ENCODE results near the gene SCGB2B2.
A peak's percentile ranks its signal among the peaks of the same experiment; 100 is the strongest.
"Not testable (repeated sequence)": the region's sequence is repeated elsewhere in the genome, so short reads cannot be mapped to it uniquely, and the experiment has no call there.

SCGB2B2 gene, protein sequence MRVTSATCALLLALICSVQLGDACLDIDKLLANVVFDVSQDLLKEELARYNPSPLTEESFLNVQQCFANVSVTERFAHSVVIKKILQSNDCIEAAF

GRCh38 chr19:34676697-34677385, at the start of gene SCGB2B2:
SCGB2B2 (minus strand) TSS chr19:34677159; CDS start chr19:34594563, 82,596 bp downstream.
- DNase-seq, result peak; percentile 43 to 91

DNA sequence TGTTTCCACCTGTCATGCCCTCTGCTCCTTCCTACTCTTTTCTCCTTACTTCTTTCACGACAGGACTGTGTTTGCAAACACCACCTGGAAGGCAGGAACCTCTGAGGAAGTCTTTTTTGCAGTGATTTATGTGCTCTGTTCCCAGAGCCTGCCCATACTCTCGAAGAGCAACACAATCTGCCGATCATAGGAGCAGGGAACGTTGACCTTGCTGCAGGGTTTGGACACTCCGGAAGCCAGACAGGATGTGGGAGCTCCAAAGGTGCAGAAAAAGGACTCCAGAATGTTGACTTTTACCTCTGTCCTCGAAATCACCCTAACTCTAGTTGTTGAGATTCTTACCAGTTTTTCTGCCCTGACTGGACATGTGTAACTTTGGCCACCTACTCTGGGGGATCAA, 48.4 kb upstream of the SCGB2B2 start:
- DNase-seq, result no peak

DNA sequence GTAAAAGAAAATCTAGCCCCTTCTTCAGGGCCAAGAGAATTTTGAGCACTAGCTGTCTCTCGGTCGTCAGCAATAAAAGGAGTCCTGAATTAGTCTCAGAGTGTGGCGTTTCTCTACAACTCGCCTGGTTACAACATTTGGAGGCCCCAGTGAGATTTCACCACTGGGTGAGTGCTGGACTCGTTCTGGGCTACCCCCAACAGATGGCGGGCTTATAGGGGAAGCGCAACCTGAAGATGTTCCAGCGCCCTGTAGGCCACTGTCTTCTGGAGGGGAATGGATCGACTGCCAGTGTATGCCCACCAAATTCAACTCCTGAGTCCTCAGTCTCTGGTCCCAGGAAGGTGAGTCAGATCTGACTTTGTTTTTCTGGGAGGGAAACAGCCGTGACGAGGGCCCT, 45.4 kb upstream of the SCGB2B2 start:
- no peak for DNase-seq

GRCh38 chr19:34715357-34715756, 38.4 kb upstream of the SCGB2B2 start:
- DNase-seq, result no peak

GRCh38 chr19:34713262-34713637, 36.3 kb upstream of the SCGB2B2 start:
- DNase-seq, result no peak

GRCh38 chr19:34712395-34713261, 35.7 kb upstream of the SCGB2B2 start:
- DNase-seq, result peak; percentile 69 to 82

GRCh38 chr19:34711890-34712289, 34.9 kb upstream of the SCGB2B2 start:
- no peak for DNase-seq

- peak; percentile 1 to 49 for DNase-seq
These were observed 30.7 kb upstream of the SCGB2B2 start for GRCh38 chr19:34707661-34708060.

DNA sequence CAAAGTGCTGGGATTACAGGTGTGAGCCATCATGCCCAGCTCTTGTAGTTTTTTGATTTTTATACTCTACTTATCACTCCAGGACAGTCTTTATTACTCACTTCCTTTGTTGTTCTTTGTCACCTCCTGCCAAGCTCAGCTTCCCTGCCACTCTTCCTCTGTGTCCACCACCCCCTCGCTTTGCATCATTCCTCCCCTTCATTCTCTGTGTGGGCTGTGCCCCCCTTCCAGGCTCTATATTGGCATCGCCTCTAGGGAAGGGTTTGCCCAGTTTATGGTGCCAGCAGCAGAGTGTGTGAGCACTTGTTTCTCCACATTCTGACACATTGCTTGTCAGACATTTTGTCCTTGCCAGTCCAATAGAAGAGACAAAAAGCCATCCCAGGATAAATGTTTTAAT, 15.6 kb upstream of the SCGB2B2 start:
- no peak for DNase-seq

DNA sequence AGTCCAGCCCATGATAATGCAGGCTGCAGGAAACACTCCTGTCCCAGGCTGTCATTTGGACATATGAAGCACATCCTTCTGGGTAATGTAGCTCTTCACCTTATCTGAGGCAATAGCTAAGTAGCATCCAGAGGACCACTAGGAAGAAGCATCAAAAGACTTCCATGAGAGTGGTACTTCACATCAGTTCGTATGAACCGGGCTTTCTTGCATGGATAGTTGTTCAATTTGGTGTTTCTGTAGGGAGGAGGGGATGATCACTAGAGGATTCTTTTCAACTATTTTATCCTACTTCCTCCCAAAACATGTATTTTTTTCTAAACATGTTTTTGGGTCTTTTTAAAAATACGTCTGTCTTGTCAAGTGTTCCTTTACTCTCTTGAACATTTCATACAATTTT, 13.4 kb upstream of the SCGB2B2 start:
- DNase-seq, result no peak

GRCh38 chr19:34688592-34688991, 11.6 kb upstream of the SCGB2B2 start:
- DNase-seq, result no peak

- no peak for DNase-seq
These were observed 10.4 kb upstream of the SCGB2B2 start for GRCh38 chr19:34687348-34687747.

DNA sequence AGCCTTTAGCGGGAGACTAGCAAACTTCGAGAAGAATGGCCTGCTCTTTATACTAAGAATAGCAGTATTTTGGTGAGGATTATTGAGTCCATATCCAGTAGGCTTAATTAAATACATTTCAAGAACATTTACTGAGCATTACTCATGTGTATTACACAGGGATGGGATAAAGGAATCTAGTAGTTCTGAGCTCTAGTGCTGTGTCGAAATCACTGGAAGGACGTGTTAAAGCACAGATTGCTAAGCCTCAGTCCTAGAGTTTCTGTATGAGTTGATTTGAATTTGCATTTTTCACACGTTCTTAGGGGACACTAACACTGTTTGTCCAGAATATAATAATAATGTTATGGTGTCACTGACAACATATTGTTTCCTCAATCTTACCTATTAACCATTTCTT, 9.5 kb upstream of the SCGB2B2 start:
- no peak for DNase-seq

- not testable (repeated sequence) for DNase-seq
These were observed 8.3 kb upstream of the SCGB2B2 start for GRCh38 chr19:34685266-34685665.

DNA sequence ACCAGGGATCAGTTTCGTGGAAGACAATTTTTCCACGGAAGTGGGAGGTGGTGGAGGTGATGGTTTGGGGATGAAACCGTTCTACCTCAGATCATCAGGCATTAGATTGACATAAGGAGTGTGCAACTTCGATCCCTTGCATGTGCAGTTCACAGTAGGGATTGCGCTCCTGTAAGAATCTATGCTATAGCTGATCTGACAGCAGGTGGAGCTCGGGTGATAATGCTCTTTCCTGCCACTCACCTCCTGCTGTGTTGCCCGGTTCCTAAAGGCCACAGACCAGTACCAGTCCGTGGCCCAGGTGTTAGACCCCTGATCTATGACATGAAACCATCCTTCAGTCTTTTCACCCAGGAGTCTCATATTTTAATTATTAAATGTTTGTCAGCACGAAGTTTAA, 4.5 kb upstream of the SCGB2B2 start:
- no peak for DNase-seq

- peak in 1 of 2 experiments; percentile 36 for DNase-seq
These were observed 1.5 kb upstream of the SCGB2B2 start for GRCh38 chr19:34678421-34678820.

DNA sequence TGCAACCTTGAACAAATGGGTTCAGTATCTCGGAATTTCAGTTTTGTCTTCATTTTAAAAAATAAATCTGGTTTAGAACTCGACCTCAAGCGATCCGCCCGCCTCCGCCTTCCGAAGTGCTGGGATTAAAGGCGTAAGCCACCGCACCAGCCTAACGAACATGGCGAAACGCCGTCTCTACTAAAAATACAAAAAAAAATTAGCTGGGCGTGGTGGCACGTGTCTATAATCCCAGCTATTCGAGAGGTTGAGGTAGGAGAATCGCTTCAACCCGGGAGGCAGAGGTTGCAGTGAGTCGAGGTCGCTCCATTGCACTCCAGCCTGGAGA, 1.1 kb upstream of the SCGB2B2 start:
- no peak for DNase-seq

- DNase-seq, result peak; percentile 95 to 96
These were observed 576 bp upstream of the SCGB2B2 start, which contains the start of gene ZNF302 for GRCh38 chr19:34677386-34678084. ZNF302 (plus strand) TSS chr19:34677678; CDS start chr19:34678805, 1,127 bp downstream.

DNA sequence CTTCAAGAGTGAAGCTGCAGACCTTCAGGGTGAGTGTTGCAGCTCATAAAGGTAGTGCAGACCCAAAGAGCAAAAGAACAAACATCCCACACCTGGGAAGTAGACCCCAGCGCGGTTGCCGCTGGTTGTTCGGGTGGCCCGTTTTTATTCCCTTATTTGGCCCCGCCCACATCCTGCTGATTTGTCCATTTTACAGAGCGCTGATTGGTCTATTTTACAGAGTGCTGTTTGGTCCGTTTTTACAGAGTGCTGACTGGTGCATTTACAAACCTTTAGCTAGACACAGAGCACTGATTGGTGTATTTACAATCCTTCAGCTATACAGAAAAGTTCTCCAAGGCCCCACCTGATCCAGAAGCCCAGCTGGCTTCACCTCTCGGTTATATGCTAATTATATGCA, 1.0 kb downstream of the SCGB2B2 start:
- no peak for DNase-seq

DNA sequence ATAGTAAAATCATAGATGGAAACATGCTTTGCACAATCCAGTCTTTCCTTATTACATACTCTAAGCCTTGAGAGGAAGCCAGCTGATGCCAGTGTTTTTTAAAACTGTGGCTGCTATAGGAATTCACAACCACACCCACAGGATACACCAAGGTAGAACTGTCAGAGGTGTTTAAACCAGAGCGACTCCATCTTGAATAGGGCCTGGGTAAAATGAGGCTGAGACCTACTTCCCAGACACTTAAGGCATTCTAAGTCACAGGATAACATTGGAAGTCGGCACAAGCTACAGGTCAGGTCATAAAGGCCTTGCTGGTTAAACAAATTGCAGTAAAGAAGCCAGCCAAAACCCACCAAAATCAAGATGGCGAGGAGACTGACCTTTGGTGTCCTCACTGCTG, 1.7 kb downstream of the SCGB2B2 start:
- DNase-seq, result no peak

DNA sequence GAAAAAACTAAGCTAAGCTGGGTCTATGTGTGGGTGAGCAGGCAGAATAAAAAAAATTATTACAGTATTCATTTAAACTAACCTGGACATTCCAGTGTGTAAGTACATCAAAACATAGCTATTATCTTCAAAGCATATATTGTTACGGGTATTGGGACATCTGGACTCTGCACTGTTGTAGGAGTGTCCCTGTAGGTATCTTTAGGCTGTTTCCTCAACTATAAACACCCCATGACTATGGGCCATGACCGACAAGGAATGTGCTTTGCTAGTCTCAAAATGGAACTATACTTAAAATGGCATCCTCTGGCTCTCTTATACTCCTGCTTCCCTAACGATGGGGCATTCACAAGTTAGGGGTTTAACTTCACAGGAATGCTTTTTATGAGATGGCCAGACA, 3.4 kb downstream of the SCGB2B2 start:
- no peak for DNase-seq

DNA sequence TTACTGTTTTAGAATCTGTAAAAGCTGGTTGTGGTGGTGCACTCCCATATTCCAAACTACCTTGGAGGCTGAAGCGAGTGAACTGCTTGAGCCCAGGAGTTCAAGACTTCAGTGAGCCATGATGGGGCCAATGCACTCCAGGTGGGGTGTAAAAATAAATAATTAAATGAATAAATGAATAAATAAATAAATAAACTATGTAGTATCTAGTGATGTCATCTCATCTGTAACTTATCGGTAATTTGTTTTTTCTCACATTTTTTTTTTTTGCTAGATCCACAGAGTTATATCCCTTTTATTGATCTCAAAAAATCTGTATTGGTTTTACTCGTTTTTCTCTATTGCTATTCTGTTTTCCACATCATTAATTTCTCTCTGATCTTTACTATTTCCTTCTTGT, 5.0 kb downstream of the SCGB2B2 start:
- no peak for DNase-seq

DNA sequence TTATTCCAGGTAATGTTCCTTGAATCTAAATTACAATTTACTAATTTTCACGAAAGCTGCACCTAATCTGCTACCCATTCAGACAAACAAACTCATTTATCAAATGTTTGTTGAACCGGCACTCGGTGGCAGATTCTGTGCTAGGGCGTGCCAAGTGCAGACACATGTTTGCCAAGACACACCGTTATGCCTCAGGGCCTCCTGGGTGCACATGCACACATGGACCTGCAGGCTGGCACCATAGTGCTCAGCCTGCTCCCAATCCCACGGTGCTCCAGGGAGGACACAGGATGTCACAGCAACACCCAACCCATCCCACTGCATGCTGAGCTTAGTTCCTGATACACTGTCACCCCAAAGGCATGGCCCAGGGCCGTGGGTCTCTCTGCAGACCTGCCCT, 7.7 kb downstream of the SCGB2B2 start:
- DNase-seq, result peak in 1 of 2 experiments; percentile 15
